ENCODE results near the gene CHCHD3. TPM values are rescaled to one million over a fixed set of nuclear protein-coding genes. Genes with fewer than 3 reads are reported as not detected.

CHCHD3 gene
- total and polyA plus RNA-seq, 2 of the 4 experiments (the other 2 are of a cell fraction), result 56.9 to 141 TPM

DNA sequence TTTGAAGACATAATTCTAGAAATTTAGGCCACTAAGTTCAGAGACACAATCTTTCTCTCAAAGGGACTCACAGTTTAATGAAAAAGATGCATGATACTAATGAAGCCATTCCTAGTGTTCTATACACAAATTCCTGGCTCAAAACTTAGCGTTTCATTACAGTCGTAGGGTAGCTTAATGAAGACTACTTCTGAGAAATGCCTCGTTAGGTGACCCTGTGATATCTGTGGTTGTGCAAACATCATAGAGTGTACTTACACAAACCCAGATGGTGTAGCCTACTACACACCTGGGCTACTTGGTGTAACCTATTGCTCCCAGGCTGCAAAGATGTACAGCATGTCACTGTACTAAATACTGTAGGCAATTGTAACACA lies 488 bp upstream of the CHCHD3 start:
- H2BK15ac ChIP-seq (ENCODE audit: low read depth, low read length), result no peak overlapping the region
- H3K4me2 ChIP-seq (ENCODE audit: low read depth, low read length), result no peak overlapping the region
- dilution Hi-C loops (cut with HindIII; ENCODE audit: low sequenced_read_pairs, unreplicated experiment), result no loop called here
- no peak overlapping the region for H3K23ac ChIP-seq (ENCODE audit: low read depth, low read length)
- no peak overlapping the region for H2BK5ac ChIP-seq (ENCODE audit: low read depth, low read length, poor library complexity, severe bottlenecking)
- H2AFZ ChIP-seq (replicated peaks; ENCODE audit: low read length, poor library complexity), result peak overlapping the region; percentile 26
- no peak overlapping the region for H3K18ac ChIP-seq (ENCODE audit: low read depth, low read length)
- no peak overlapping the region for H3K27ac ChIP-seq (ENCODE audit: insufficient read depth, low read length)
- peaks cover 7 to 30% of the 10 kb centered on the region in 2 experiments; a peak in 3 of 4 replicates for H3K79me1 ChIP-seq (ENCODE audit: low read depth in 1 of 2, low read length in 2 of 2)
- no peak overlapping the region for H2BK20ac ChIP-seq (ENCODE audit: low read depth, low read length)
- CTCF ChIA-PET, result interaction anchor here (1.0 to 1.1 kb wide), 2 partner anchors 8 to 352 kb away, joined by 3 read pairs; no protein-coding TSS in a partner anchor
- no peak overlapping the region for H3K9ac ChIP-seq (ENCODE audit: low read depth, low read length)
- no peak overlapping the region for H3K4me3 ChIP-seq (ENCODE audit: insufficient read depth, low read depth, low read length)
- H3K56ac ChIP-seq (ENCODE audit: extremely low read depth, insufficient read depth, low read length), result no peak overlapping the region
- no CpG with 5 or more reads among the region's 3 CpGs for WGBS, 2 experiments (ENCODE audit: extremely low coverage in 2 of 2, insufficient read length in 1 of 2)
- H3K27me3 ChIP-seq (ENCODE audit: control insufficient read depth, insufficient read depth, low read length), result no peaks in the 10 kb centered on the region; the same call in 1 of the 2 replicates
- H3K9me1 ChIP-seq (ENCODE audit: insufficient read depth, low read length), result no peaks in the 10 kb centered on the region; the same call in 1 of the 2 replicates
- H4K5ac ChIP-seq (ENCODE audit: low read depth, low read length), result no peak overlapping the region
- H3K4me1 ChIP-seq (ENCODE audit: control insufficient read depth, insufficient read depth, low read length), result peaks cover 2% of the 10 kb centered on the region; the same call in 1 of the 2 replicates
- no peak overlapping the region for H4K91ac ChIP-seq (ENCODE audit: insufficient read depth, low read depth, low read length)
- in situ Hi-C loops (cut with MboI; ENCODE audit: low sequenced_read_pairs), result no loop called here
- BruUV-seq (replicated peaks), result no TSS peak
- no peak for ATAC-seq (ENCODE audit: low read depth)
- no peak overlapping the region for H3K14ac ChIP-seq (replicated peaks; ENCODE audit: low read depth, low read length)
- H4K8ac ChIP-seq (ENCODE audit: low read depth in 2 of 2, low read length in 2 of 2), result peak overlapping the region; percentile 33 to 49; a peak in 3 of 4 replicates
- no peak overlapping the region for H2AK9ac ChIP-seq (replicated peaks; ENCODE audit: low read depth, low read length, poor library complexity)
- H3K4ac ChIP-seq (ENCODE audit: low read depth, low read length), result no peak overlapping the region
- H2AK5ac ChIP-seq (ENCODE audit: low read depth, low read length), result no peak overlapping the region
- intact Hi-C loops (cut with micrococcal nuclease), result loop anchor here (2.0 to 10.0 kb wide), 2 partner anchors 30 to 352 kb away; no protein-coding TSS in a partner anchor
- peaks cover 5% of the 10 kb centered on the region; the same call in 1 of the 2 replicates for H4K20me1 ChIP-seq (ENCODE audit: insufficient read depth, low read length)
- DNase-seq, result no peak
- no peak for TF ChIP-seq MAZ (IDR thresholded peaks at IDR 0.05; ENCODE audit: borderline replicate concordance, low read depth, low read length)
- no peak for TF ChIP-seq POLR2A (IDR thresholded peaks at IDR 0.05; ENCODE audit: low read depth, low read length)
- no peak for TF ChIP-seq CHD1 (IDR thresholded peaks at IDR 0.05; ENCODE audit: low read depth, low read length)
- TF ChIP-seq, protein P1, sequence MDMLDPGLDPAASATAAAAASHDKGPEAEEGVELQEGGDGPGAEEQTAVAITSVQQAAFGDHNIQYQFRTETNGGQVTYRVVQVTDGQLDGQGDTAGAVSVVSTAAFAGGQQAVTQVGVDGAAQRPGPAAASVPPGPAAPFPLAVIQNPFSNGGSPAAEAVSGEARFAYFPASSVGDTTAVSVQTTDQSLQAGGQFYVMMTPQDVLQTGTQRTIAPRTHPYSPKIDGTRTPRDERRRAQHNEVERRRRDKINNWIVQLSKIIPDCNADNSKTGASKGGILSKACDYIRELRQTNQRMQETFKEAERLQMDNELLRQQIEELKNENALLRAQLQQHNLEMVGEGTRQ (IDR thresholded peaks at IDR 0.05; ENCODE audit: low read depth, low read length), result no peak
- TF ChIP-seq MAFK (IDR thresholded peaks at IDR 0.05; ENCODE audit: low read depth, low read length), result no peak
- TF ChIP-seq MXI1 (IDR thresholded peaks at IDR 0.05; ENCODE audit: borderline replicate concordance, low read depth, low read length), result no peak
- no peak for TF ChIP-seq CEBPB (IDR thresholded peaks at IDR 0.05; ENCODE audit: low read depth, low read length)
- TF ChIP-seq, protein P2, sequence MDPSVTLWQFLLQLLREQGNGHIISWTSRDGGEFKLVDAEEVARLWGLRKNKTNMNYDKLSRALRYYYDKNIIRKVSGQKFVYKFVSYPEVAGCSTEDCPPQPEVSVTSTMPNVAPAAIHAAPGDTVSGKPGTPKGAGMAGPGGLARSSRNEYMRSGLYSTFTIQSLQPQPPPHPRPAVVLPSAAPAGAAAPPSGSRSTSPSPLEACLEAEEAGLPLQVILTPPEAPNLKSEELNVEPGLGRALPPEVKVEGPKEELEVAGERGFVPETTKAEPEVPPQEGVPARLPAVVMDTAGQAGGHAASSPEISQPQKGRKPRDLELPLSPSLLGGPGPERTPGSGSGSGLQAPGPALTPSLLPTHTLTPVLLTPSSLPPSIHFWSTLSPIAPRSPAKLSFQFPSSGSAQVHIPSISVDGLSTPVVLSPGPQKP (IDR thresholded peaks at IDR 0.05; ENCODE audit: borderline replicate concordance, low read depth, low read length), result no peak
- no peak for TF ChIP-seq RAD21 (IDR thresholded peaks at IDR 0.05; ENCODE audit: low read length)
- TF ChIP-seq RCOR1 (IDR thresholded peaks at IDR 0.05; ENCODE audit: insufficient replicate concordance, low read length), result no peak
- TF ChIP-seq, protein P3, sequence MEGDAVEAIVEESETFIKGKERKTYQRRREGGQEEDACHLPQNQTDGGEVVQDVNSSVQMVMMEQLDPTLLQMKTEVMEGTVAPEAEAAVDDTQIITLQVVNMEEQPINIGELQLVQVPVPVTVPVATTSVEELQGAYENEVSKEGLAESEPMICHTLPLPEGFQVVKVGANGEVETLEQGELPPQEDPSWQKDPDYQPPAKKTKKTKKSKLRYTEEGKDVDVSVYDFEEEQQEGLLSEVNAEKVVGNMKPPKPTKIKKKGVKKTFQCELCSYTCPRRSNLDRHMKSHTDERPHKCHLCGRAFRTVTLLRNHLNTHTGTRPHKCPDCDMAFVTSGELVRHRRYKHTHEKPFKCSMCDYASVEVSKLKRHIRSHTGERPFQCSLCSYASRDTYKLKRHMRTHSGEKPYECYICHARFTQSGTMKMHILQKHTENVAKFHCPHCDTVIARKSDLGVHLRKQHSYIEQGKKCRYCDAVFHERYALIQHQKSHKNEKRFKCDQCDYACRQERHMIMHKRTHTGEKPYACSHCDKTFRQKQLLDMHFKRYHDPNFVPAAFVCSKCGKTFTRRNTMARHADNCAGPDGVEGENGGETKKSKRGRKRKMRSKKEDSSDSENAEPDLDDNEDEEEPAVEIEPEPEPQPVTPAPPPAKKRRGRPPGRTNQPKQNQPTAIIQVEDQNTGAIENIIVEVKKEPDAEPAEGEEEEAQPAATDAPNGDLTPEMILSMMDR (conservative IDR thresholded peaks at IDR 0.05; ENCODE audit: low read depth, low read length), result no peak
- no peaks in the 10 kb centered on the region for H3K36me3 ChIP-seq (ENCODE audit: control insufficient read depth, insufficient read depth, low read length)
- no peaks in the 10 kb centered on the region for H3K9me3 ChIP-seq (ENCODE audit: control insufficient read depth, insufficient read depth, low read length)
- no peak overlapping the region for H2BK120ac ChIP-seq (ENCODE audit: low read depth, low read length)
- POLR2A ChIA-PET (ENCODE audit: unreplicated experiment), result no interaction called here
